ENCODE results near the gene SLC2A13.
"Not testable (repeated sequence)": the region's sequence is repeated elsewhere in the genome, so short reads cannot be mapped to it uniquely, and the experiment has no call there.

SLC2A13 gene

DNA sequence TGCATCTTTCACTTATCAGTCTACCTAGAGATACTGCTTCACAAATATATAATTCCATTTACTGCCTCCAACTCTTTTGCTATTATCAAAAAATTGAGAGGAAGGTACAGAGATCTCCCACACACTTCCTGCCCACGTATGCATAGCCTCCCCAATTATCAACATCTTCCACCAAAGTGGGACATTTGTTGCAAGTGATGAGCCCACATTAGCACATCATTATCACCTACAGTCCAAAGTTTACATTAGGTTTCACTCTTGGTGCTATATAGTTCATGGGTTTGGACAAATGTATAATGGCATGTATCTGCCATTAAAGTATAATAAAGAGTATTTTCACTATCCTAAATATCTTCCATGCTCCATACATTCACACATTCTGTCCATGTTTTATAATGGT lies 66.3 kb downstream of the SLC2A13 start:
- no peak for DNase-seq

DNA sequence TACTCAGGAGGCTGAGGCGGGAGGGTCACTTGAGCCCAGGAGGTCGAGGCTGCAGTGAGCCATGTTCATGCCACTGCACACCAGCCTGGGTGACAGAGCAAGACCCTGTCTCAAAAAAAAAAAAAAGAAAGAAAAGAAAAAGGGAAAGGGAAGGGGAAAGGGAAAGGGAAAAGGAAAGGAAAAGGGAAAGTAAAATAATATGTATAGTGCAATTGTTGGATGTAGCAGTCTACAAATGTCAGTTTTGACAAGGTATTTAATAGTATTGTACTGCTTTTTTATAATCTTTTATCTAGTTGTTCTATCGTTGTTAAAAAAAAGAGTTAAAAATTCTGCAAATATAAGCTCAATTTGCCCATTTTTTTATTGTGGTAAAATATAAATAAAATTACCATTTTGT lies 67.3 kb downstream of the SLC2A13 start:
- DNase-seq: no peak

DNA sequence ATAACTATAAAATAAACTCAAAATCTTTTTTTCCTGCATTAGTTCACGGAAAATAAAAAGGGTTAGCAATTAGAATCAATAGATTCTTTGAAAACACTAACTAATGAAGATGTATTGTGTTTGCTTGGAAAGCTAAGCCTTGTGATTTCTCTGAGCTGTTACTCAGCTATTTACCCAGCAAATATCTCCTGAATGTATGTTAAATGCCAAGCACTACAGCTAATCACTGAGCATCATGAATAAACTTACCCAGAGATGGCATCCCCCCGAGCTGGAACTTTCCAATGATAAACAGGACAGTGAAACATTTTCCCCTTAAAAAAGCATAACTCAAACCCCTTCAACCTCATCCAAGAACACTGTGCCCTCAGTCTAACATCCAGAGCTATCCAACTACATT lies 71.2 kb downstream of the SLC2A13 start:
- no peak for DNase-seq

DNA sequence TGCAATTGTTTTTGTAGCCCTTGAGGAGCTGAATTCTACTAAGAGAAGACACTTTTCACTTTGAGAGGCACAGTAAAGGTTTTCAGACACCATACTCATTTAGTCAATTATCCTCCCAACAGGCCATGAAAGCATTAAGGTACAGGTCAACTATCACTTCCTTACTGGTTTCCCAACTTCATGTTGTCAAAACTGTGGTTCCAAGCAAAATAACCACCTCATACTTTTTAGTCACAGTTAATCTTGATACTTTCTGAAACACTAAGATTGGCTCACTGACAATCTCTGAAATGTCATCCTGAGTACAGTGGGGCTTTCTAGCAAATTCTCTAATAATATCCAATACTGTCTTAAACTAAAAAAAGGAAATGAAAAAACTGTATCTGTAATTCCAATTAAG lies 71.7 kb downstream of the SLC2A13 start:
- no peak for DNase-seq

DNA sequence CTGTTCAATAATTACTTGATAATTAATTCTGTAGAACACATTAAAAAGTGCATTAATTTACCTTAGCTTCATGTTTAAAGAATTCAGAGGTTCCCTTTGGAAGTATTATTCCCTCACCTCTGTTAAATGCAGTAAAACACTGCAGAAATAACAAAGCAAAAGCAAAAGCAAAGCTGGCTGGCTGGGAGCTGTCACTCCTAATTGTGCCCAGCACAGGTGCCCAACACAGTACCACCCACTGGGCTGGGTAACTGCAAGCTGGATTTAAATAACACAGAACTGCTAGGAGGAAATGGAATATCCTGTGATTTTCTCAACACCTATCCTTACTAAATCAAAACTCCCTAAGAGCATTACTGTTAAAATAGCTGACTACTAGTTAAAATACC lies 72.6 kb downstream of the SLC2A13 start:
- DNase-seq: no peak

DNA sequence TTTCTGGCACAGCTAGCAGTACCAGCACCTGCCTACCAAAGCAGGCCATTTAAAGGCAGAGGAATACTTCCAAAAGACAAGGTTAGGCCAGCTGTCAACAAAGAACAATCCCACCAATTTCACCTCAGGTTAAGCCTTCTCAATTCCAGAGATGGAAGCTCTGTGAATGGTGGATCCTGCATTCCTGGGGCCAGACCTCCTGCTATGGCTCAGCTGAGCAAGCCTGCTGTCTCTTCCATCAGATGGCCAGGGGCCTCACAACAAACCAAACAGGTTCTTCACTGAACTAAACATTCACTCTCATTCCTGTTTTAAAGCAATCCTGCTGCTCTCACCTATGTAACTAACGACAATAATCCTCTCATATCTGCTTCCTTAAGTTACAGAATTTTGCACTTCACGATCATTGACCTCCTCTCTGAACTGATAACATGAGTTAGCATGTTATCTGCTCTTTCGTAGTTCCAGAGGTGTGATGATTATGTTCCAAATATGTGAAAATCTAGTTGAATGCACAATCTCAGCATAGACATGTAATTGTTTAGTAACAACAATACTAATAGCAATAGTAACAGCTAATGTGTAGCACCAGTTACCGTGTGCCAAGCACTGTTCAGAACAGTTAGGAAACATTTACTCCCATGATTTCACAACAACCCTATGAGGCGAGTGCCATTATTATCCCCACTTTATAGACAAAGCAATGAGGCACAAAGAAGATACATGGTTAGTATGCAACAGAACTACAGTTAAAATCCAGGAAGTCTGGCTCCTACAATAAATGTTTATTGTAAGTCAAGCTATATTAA lies 73.2 kb downstream of the SLC2A13 start:
- DNase-seq: no peak

DNA sequence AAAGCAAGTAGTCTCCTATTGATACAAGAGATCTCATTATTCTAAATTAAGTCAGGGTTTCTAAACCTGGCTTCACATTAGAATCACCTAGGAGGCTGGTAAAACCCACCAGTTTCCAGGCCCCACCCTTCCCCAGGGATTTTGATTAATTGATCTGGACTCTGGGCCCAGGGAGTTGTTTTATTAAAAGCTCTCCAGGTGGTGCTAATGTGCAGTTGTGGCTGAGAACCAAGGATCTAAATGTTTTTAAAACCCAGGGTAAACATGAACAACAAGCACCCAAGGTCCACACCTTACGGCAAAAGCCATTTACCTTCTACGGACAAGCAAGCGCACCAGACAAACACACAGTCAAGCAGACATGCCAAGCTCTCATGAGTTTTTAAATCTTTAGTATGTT lies 73.9 kb downstream of the SLC2A13 start:
- no peak for DNase-seq

DNA sequence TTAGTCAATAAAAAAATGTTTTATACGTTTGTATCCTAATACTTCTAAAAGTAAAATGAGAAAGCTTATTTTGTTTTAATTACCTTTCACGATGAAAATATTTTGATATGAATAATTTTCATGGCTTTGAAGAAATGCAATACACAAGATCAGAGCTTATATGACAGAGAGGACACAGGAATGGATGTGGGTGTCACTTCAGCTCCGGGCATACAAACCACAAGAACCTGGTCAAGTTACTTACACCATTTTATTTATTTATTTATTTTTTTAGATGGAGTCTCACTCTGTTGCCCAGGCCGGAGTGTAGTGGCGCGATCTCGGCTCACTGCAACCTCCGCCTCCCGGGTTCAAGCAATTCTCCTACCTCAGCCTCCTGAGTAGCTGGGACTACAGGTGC lies 74.9 kb downstream of the SLC2A13 start:
- DNase-seq: not testable (repeated sequence)

DNA sequence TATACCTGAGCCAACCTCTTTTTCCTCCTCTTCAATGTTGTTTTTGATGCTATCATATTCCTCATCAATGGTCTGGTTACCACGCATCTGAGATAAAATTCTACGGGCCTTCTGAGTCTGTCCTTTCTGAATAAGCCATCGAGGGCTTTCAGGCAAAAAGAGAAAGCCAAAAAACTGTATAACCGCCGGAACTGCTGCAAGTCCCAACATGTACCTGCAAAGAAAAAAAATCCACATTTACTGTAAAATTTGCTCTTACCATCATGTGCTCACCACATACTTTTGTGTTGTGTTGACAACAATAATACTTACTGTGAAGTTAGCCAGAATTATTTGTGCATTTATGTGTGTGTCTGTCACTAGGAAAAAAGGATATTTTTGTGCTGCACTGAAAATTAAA lies 77.6 kb downstream of the SLC2A13 start:
- DNase-seq: no peak

DNA sequence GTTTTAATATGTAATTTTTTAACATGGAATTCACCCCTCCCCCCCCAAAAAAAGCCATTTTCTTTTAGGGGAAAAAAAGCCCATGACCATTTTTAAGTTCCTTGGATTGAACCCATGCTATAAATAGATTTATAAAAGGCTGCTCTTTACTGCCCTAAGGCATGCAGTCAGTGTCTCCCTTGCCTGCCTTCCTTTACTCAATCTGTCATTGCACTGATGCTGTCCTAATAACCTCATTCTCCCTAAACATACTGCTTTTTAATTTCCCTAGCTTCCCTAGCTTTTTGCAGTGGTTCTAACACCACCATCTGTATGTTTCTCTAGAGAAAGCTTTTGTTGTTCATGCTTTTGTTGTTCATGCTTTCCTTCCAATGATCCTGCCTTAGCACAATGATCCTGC lies 83.0 kb downstream of the SLC2A13 start:
- DNase-seq: no peak

DNA sequence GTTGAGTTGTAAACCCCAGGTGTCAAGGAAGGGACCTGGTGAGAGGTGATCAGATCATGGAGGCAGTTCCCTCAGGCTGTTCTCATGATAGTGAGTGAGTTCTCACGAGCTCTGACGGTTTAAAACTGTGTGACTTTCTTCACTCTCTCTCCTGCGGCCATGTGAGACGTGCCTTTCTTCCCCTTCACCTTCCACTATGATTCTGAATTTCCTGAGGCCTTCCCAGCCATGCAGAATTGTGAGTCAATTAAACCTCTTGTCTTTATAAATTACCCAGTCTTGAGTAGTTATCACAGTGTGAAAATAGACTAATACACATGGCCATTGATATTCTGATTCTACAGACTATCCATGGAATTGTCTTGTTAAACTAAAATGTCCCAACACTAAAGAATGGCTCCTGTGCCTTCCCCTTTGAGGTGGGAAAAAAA lies 85.6 kb downstream of the SLC2A13 start:
- no peak for DNase-seq

DNA sequence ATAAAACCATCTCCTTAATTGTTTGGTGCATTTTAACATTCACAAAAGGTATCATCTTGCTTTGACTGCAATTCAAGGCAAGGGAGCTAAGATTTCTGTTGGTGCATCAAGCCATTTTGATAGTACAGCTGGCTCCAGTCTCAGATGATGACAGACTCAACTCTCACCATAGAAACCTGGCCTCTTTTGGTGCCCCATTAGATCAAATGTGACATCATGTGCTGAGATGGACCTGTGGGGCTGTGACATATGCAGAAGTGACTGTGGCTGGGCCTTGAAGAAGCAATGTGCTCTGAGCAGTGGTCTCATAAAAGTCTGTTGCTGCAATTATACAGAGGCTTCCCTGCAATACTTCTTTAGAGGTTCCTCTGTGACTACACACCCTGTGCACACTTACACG lies 88.4 kb downstream of the SLC2A13 start:
- DNase-seq: no peak

DNA sequence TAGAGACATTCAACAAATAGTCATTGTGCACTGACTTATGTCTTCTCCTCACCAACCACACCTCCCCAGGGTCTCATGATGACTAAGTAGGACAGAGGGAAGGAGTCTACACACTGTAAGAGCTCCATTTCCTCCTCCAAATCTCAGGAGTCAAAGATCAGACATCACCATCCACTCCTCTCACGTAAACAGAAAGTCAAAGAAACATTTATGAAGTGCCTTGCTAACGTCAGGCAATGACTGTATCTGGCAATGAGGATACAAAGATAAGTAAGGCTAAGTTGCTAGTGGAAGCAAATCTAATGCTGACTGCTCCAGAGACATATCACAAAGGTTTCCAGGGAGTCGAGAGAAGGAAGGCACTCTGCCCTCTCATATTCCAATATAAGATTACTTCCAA lies 88.9 kb downstream of the SLC2A13 start:
- DNase-seq: no peak

DNA sequence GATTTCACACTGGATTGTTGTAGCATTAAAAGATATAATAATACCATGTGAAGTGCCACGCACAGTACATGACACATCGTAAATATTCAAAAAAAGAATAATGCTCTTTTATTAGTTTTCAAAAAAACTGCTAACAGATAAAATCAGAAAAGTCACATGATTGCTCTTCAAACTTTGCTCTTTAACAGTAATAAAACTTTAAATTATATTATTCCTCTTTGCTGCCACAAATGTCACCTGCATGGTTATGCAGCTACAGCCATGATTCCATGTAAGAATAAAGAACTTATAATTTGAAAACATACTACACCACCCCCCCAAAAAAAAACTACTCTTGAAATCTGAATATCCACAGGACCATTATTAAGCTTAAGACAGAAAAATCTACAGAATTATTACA lies 90.0 kb downstream of the SLC2A13 start:
- no peak for DNase-seq

DNA sequence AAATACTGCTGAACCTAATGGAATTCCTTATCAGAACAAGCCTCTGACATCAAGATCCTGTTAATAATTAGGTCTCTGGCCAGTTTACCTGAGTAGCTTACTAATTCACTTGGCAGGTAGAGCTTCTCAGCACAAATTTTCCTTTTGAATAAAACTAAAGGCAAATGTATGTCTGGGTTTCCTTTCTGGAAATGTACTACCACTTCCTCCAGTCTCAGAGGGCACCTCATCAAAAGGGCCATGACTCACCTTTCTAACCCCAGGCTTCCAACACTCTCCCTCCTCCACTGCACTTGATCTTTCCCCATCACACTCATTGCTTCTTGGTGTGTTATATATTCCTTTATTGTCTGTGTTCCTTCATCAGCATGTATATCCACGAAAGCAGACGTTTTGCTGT lies 90.5 kb downstream of the SLC2A13 start:
- no peak for DNase-seq

DNA sequence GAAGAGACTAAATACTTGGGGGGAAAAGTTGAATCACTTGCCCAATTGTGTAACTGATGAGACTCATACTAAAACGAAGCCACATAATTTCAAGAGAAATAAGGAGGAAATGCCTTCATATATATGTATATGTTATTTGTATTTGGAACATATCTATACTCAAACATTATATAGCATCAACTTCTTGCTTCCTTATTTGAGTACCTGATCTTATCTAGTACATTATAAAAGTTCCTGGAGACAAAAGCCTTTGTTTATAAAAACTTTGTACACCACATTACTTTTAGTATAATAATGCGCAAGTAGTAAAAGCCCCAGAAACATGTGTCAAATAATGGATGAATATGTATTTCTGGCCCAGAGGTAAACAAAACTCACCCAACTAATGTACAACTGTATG lies 92.0 kb downstream of the SLC2A13 start:
- DNase-seq: no peak

DNA sequence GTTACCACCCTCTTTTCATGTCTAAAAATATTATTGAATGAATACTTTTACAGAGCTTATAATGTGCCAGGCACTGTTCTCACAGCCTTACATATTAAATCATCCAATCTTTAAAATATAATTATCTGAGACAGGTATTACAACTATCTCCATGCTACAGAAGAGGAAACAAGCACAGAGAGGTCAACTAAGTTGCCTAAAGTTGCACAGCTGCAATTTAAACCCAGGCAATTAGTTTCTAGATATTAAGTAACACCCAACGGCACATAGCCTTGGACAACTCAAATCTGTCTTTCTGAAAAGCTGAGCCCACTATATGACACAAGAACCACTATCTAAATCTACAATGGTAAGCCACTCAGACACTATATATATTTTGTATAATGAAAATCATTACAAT lies 92.6 kb downstream of the SLC2A13 start:
- DNase-seq: no peak

DNA sequence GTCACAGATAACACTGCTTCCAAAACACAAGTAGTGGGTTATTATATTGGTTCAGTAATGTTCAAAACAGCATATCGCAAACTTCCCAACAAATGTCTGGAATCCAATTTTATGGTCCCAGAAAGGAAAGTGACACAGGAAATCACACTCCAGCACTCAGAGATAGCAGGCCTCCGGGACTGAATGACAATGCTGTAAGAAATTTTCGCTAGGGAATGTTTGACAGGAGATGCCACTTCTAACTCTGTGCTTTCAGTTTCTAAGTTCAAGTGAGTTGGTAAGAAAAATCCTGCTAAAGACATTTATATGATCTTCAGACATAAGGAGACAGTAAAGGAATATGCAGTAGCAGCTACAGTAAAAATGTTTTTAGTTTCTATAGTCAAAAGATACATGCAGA lies 93.2 kb downstream of the SLC2A13 start:
- no peak for DNase-seq

DNA sequence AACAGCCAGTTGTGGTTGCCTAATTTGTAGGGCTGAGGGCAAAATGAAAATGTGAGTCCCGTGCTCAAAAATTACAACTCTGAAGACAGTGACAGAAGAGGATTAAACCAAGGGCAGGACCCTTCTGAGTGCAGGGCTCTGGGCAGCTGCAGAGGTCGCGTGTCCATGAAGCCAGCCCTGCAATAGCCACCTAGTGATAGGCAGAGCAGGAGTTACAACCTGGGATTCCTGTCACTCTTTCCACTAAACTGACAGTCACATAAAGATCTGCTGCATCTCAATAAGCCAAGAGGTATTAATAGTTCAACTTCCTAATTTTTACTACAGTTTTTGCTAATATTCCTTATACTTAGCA lies 94.1 kb downstream of the SLC2A13 start:
- no peak for DNase-seq

DNA sequence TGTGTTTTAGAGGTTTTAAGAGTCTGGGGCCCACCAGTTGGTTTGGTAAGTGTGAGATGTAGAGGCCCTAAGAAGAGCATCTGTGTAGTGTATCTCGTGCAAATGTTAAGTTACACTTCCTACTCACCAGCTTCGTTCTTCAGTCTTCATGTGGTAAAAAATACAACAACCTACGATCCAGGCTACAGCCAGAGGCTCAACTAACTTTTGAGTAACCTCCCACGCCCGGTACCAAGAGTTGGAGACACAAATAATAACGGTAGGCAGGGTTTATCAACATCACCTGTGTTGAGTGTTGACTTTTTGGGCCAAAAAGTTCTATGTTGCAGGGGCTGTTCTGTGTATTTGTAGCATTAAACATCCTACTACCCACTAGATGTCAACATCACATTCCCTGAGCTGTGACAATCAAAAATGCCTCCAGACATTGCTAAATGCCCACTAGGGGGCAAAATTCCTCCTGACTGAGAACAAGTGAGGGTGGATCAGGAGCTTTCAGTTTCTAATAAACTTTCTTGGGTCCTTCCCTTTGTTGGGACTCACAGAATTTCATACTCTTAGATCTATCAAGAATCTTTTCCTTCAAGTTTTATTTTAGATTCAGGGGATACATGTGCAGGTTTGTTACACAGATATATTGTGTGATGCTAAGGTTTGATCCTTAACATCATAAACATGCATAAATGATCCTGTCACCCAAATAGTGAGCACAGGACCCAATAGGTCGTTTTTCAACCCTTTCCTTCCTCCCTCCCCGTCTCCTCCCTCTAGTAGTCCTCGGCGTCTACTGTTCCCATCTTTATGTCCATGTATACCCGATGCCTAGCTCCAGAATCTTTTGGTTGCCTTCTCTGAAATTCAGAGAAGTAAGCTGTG lies 94.7 kb downstream of the SLC2A13 start:
- DNase-seq: peak in 28 of 58 donors; percentile 6 to 61 (median 24)

DNA sequence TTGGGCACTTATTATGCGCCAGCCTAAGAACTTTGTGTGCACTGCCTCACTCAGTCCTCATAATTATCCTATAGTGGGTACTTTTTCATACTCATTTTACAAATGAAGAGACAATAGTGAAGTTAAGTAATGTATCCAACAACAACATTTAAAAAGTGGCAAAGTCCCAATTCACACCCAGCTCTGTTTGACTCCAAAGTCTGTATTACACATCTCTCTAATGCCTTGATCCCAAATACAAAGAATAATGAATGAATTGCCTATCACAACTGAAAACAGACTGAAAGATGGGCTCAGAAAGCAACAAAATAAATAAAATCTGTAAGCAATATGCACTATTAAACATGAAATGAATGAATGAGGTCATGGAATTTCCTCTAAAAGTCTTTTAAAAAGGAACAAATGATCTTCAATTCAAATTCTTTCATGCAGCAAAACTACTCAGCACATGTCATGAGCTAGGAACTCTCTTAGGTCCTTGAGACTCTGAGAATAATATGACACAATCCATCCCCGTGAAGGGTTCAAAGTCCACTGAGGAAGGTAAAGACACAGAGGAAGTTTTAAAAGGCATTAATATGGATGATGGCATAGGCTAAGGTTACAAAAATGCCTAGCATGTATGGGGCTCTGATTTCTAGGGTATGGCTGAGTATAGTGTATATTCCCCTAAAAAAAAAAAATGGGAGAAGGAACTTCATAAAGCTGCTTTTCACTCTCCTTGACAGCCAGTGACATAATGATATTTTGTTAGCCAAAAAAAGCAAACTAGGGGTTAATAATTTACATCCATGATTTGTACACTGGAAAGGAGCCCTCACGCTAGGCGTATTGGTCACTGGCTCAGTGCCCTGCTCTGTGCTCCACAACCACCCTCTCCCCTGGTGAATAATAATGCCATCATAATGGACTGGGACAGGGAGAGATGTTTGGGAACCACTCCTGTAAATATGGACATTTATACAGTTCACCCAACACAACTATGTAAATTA lies 103.4 kb downstream of the SLC2A13 start:
- DNase-seq: no peak

DNA sequence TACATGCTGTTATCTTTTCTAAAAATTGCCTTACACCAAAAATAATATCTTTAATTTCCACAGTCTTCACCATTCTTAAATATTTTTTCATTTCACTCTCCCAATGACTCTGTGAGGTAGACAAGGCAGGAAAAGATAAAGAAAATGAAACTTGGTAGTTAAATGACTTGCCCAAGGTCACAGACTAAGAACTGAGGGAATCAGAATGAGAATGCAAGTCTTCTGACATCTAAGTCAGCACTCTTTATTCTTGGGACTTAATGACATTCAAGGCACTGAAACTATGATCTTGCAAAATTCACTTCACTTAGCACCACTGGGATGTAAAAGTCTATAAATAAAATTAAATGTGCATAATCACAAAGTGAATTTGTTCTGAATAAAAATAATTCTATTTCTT lies 104.5 kb downstream of the SLC2A13 start:
- no peak for DNase-seq
